ENCODE results near the gene LRRC72.

DNA sequence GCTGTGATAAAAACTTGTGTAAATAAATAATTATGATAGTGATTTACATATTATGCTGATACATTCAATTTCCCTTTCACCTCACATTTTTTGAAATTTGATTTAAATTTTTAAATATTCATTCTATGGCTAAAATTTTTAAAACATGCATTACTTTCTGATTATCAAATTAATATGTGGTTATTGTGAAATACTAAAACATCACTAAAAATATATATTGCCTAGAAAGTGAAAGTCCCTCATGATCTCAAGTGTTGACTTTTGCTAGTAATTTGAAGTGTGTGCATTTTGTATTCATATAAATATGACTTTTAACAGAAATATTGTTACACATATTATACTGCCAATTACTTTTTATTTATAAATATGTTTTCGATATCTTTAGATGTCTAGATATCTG is 3.1 kb downstream of the LRRC72 start:
- TF ChIP-seq POLR2A (IDR thresholded peaks at IDR 0.05; ENCODE audit: low read length) (no peak), GATA1 (IDR thresholded peaks at IDR 0.05; ENCODE audit: low read depth, low read length) (no peak)

Data from erythroblast (primary cell).